ENCODE results near the gene C10orf67.
"Not testable (repeated sequence)": the region's sequence is repeated elsewhere in the genome, so short reads cannot be mapped to it uniquely, and the experiment has no call there.

Gene C10orf67

DNA sequence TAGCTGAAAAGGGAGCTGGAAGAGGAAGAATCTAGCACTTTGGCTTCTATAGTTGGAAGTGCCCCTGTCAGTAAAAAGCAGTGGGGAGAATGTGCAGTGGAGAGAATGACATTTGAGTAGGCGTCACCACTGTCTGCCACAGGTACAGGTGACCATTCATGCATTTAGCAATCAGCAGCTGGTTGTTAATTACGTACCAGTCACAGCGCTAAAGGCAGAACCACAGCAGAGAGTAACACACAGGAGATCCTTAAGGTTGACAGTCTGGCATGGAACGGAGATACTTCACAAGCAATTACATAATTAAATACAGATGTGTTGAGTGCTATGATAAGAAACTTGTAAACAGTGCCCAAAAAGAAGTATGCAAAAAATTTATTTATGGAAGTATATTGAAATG lies 24.8 kb downstream of the C10orf67 start:
- no peak for DNase-seq

- no peak for DNase-seq
These were observed 26.2 kb downstream of the C10orf67 start for GRCh38 chr10:23318359-23318758.

DNA sequence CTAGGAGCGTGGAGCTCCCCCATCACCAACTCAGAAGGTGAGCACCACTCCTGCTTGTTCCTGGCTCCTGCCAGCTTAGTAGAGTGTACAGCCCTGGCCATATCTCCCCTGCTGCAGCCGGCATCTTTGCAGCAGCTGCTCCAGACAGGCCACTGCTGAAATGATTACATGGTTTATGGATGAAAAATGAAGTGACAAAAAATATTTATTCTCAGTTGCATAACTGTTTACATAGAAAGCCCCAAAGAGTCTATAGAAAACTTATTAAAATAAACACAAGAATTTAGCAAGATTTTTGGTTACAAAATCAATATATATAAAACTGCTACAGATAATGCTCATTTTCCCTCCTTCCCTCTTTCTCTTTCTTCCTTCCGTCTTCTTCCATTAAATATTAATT lies 27.2 kb downstream of the C10orf67 start:
- DNase-seq: no peak

DNA sequence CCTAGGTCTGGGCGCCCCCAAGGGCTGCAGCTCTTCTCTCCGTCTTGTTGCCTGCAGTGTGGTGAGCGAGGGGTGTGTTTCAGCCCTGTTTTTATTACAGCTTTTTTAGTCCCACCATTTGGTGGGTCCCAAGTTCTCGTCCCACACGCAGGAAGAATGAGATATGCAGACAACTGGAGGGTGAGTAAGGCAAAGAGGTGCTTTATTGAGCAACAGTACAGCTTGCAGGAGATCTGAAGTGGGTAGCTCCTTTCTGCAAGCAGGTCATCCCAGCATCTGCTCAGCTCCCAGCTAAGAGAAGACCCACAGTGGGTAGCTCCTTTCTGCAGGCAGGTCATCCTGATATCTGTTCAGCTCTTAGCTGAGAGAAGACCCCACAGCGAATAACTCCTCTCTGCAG lies 28.2 kb downstream of the C10orf67 start:
- no peak for DNase-seq

DNA sequence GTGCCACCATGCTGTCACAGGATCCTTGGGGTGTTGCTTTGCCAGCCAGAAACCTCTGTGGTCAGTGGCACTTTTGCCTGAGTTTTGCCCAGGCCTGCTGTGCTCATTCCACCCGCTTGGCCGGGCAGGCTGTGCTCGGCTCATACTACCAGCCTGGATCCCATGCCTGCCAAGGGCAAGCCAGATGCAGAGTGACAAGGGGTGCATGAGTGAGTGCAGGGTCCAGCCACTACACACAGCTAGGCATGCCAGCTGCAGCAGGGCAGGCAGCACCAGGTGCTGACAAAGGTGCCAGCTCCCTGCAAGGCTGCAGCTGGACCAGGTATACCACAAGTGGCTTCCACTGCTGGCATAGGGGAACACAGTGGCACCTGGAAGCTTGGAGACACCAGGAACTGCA lies 28.6 kb downstream of the C10orf67 start:
- no peak for DNase-seq

GRCh38 chr10:23314835-23315239 lies 29.8 kb downstream of the C10orf67 start:
- peak in 5 of 6 experiments; percentile 12 to 75 (median 46) for DNase-seq

GRCh38 chr10:23311034-23311433 lies 33.6 kb downstream of the C10orf67 start:
- DNase-seq: no peak

- DNase-seq: no peak
These were observed 34.2 kb downstream of the C10orf67 start for GRCh38 chr10:23310404-23310803.

DNA sequence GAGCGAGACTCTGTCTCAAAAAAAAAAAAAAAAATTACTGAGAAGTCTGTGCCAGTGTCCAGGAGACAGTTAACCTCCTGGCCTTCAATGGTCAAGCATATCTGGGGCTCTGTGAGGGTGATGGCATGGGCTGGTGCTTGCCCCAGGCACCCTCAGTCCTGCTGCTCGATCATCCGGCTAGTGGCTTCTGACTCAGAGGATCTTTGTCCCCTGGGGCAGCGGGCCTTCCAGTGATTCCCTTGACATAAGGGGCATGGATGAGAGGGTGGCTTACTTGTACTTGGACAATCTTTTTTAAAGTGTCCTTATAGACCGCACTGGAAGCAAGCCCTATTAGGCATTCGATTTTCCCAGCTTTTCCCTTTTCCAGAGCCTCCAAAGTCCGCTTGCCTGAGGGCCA lies 44.6 kb downstream of the C10orf67 start:
- DNase-seq: not testable (repeated sequence)

DNA sequence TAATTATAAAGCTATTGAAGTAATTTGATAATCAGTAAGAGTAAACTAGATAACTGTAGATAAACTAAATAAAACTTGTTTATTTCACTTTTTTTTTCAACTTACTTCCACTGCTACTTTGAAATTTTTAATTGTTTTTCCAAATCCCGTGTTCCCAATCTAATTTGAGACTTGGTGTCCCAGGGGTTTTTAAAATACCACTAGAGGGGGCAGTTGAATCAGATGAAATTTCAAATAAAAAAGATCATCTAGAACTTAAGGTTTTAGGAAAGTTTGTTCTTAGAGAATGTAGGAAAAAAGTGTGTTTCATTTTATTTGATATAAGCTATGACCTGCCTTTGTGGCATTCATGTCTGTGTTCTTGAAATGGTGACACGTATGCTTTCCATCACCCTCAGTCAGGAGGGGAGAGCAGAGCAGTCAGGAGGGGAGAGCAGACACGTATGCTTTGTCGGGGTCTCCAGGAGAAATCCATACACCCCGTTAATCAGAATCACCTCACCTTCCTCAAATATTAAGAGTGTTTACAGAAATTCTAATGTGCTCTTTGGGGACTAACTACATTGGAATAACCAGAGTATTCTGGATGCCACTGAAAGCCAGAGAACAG lies 49.9 kb downstream of the C10orf67 start:
- DNase-seq: no peak

- no peak for DNase-seq
These were observed 50.5 kb downstream of the C10orf67 start for GRCh38 chr10:23293973-23294590.

- DNase-seq: peak in 2 of 6 experiments; percentile 3 to 9
These were observed 51.4 kb downstream of the C10orf67 start for GRCh38 chr10:23293145-23293724.

GRCh38 chr10:23291551-23292334 lies 52.9 kb downstream of the C10orf67 start:
- DNase-seq: no peak

DNA sequence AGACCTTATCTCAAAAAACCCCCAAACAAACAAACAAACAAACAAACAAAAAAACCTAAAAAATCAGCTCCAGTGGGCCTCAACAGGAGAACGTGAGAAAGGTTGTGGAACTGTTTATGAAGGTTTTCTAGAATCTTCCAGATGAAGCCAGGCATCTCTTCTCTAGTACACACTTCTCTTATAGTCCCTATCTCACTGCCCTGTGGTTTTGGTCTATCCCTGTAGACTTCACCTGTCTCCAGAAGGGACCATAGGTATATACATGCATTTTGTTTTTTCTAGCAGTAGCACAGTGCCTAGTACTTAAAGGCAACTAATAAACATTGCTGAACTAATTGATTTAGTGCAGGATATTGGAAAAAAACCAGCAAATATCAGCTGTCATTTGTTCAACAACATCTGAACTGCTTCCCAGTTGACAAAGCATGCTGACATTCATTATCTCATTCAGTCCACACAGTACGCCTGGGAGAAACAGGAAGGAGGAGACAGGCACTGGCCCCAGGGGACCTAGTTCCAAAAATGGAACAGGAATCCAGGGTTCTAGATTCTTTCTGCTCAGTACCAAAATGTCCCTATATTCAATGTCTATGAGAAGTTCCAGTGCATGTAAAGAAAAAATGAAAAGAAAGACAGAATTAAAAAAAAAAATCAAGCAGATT lies 59.8 kb downstream of the C10orf67 start:
- no peak for DNase-seq

- DNase-seq: no peak
These were observed 60.4 kb downstream of the C10orf67 start for GRCh38 chr10:23284155-23284554.

- no peak for DNase-seq
These were observed 60.9 kb downstream of the C10orf67 start for GRCh38 chr10:23283680-23284079.

DNA sequence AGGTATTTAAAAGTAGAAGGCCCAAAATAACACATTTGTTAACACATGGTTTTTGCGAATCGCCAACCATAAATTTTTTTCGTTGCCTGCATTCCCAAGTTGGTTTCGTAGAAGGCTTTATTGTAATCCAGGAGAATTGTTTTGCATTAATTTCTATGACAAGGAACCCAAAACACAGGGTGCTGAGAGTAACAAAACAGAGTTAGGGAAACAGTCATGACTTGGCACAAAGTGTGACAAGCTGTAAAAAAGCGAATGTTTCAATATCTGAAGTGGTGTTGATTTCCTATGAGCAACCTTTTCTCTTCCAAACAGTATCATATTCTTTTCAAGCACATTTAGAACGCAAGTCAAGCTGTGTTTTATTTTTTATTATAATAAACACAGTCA lies 63.6 kb downstream of the C10orf67 start:
- DNase-seq: no peak

GRCh38 chr10:23280419-23281043 lies 64.1 kb downstream of the C10orf67 start:
- no peak for DNase-seq

GRCh38 chr10:23275355-23275754 lies 69.2 kb downstream of the C10orf67 start:
- DNase-seq: no peak

- DNase-seq: not testable (repeated sequence)
These were observed 70.4 kb downstream of the C10orf67 start for GRCh38 chr10:23274179-23274578.

DNA sequence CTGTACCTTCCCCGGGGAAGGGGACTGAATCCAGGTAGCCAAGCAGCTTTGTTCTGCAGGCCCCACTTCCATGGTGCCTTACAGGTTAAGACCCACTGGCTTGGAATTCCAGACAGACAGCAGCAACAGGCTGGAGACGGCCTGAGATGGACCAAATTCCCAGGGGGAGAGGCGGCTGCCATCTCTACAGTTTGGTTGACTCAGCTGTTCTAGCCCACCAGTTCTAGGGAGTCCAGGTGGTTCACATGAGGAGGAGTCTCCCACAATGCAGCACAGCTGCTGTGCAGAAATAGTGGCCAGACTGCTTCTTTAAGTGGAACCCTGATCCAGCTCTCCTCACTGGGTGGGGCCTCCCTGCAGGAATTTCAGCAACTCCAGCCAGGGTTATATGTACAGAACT lies 74.1 kb downstream of the C10orf67 start:
- no peak for DNase-seq

- no peak for DNase-seq
These were observed 81.0 kb downstream of the C10orf67 start for GRCh38 chr10:23263441-23264164.

Data from stimulated activated naive CD4-positive, alpha-beta T cell (primary cell).